A673 (cell line): ENCODE data around the gene PPHLN1. TPM values are rescaled to one million over a fixed set of nuclear protein-coding genes. Genes with fewer than 3 reads are reported as not detected.

Experiments used
- BruUV-seq: library from RNA; stranded (reverse); fragments of 400-500 nt; replicated peaks from 2 replicates; lab custom pipeline; 2021; lab: Mats Ljungman, UMichigan
- CTCF ChIA-PET: fragments of 300-600 bp; sonication (Branson Sonifier 250); formaldehyde crosslinking; loops from one replicate; lab custom pipeline; 2022; ENCODE audit warnings: antibody characterized with exemption; lab: Charles Lee
- POLR2A ChIA-PET: fragments of 300-600 bp; sonication (Branson Sonifier 250); formaldehyde crosslinking; loops from one replicate; lab custom pipeline; 2022; ENCODE audit warnings: antibody characterized with exemption; ENCODE audit not compliant: low non-redundant PET; lab: Charles Lee
- DNase-seq: peaks from one replicate; pipeline ENCODE4 v3.0.0-alpha.2; 2015; ENCODE audit warnings: low spot score
- H3K27ac ChIP-seq: fragments of 200-600 bp; sonication (generic); 2 replicates; pipeline ENCODE4 v1.5.1; 2016; ENCODE audit warnings: mixed run types, low read depth, mild to moderate bottlenecking, mixed read lengths, antibody characterized with exemption, low read length; ENCODE audit not compliant: poor library complexity, severe bottlenecking
- H3K27me3 ChIP-seq: fragments of 200-600 bp; sonication (generic); replicated peaks from 2 replicates; pipeline ENCODE4 v1.6.1; 2017; ENCODE audit warnings: mixed run types, low read depth, mild to moderate bottlenecking, mixed read lengths, antibody characterized with exemption, low read length; ENCODE audit not compliant: insufficient read depth, poor library complexity
- H3K36me3 ChIP-seq: fragments of 200-600 bp; sonication (generic); 2 replicates; pipeline ENCODE4 v1.6.1; 2016; ENCODE audit warnings: mixed run types, mild to moderate bottlenecking, mixed read lengths, antibody characterized with exemption, low read length; ENCODE audit not compliant: insufficient read depth, poor library complexity, severe bottlenecking
- H3K4me1 ChIP-seq: fragments of 200-600 bp; sonication (generic); 2 replicates; pipeline ENCODE4 v1.6.1; 2017; ENCODE audit warnings: mixed run types, mild to moderate bottlenecking, mixed read lengths, antibody characterized with exemption, low read length; ENCODE audit not compliant: insufficient read depth, poor library complexity, severe bottlenecking
- H3K4me3 ChIP-seq: fragments of 200-600 bp; sonication (generic); 2 replicates; pipeline ENCODE4 v1.5.1; 2016; ENCODE audit warnings: low read depth, mixed run types, mild to moderate bottlenecking, mixed read lengths, low read length; ENCODE audit not compliant: poor library complexity, severe bottlenecking
- H3K9me3 ChIP-seq: fragments of 200-600 bp; sonication (generic); 2 replicates; pipeline ENCODE4 v1.6.1; 2016; ENCODE audit warnings: mixed run types, low read depth, mild to moderate bottlenecking, mixed read lengths, antibody characterized with exemption, low read length; ENCODE audit not compliant: poor library complexity, severe bottlenecking
- EZH2 ChIP-seq: fragments of 200-600 bp; sonication (generic); IDR thresholded peaks from 2 replicates; pipeline ENCODE4 v1.6.1; 2017; ENCODE audit warnings: borderline replicate concordance, low read depth, mild to moderate bottlenecking, mixed read lengths, antibody characterized with exemption, low read length; ENCODE audit not compliant: poor library complexity, severe bottlenecking
- intact Hi-C: fragments of 100-400 bp; cut with micrococcal nuclease; formaldehyde crosslinking; loops from one replicate; pipeline ENCODE4 v1.10.0; 2022; ENCODE audit not compliant: unreplicated experiment
- total RNA-seq: library from RNA; stranded (reverse); gene quantifications from 2 replicates; pipeline ENCODE4 v1.2.3, GENCODE V29; 2021
- TF ChIP-seq, protein P1 (sequence below): fragments of 300-800, 200-600 bp; sonication (generic); conservative IDR thresholded peaks from 2 replicates; pipeline ENCODE4 v1.5.1; 2017; ENCODE audit warnings: low read depth, mild to moderate bottlenecking, antibody characterized with exemption, low read length, moderate library complexity, mixed read lengths

PPHLN1 gene
- total RNA-seq, 1 experiment from 2014 or later = 90.1 TPM

GRCh38 chr12:42282294-42282693 is 43.7 kb upstream of the PPHLN1 start:
- ChIA-PET POLR2A (no interaction called here), CTCF (interaction anchor here (0.6 kb wide), 1 partner anchor 15 kb away, joined by 6 read pairs; no protein-coding TSS in a partner anchor)
- Histone ChIP-seq H3K27me3 (no peaks in the 10 kb centered on the region), H3K4me3 (no peak overlapping the region), H3K36me3 (no peaks in the 10 kb centered on the region), H3K4me1 (peaks cover 22% of the 10 kb centered on the region), H3K27ac (no peak overlapping the region), H3K9me3 (no peaks in the 10 kb centered on the region)
- TF ChIP-seq, protein P1, sequence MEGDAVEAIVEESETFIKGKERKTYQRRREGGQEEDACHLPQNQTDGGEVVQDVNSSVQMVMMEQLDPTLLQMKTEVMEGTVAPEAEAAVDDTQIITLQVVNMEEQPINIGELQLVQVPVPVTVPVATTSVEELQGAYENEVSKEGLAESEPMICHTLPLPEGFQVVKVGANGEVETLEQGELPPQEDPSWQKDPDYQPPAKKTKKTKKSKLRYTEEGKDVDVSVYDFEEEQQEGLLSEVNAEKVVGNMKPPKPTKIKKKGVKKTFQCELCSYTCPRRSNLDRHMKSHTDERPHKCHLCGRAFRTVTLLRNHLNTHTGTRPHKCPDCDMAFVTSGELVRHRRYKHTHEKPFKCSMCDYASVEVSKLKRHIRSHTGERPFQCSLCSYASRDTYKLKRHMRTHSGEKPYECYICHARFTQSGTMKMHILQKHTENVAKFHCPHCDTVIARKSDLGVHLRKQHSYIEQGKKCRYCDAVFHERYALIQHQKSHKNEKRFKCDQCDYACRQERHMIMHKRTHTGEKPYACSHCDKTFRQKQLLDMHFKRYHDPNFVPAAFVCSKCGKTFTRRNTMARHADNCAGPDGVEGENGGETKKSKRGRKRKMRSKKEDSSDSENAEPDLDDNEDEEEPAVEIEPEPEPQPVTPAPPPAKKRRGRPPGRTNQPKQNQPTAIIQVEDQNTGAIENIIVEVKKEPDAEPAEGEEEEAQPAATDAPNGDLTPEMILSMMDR = no peak
- TF ChIP-seq EZH2 = no peak
- BruUV-seq = no TSS peak
- intact Hi-C loops = no loop called here
- DNase-seq = no peak

GRCh38 chr12:42283739-42284138 is 42.2 kb upstream of the PPHLN1 start:
- POLR2A ChIA-PET = no interaction called here
- peaks cover 18% of the 10 kb centered on the region for H3K4me1 ChIP-seq

GRCh38 chr12:42284157-42284556 is 41.8 kb upstream of the PPHLN1 start:
- Histone ChIP-seq H3K4me3 (no peak overlapping the region), H3K27me3 (no peaks in the 10 kb centered on the region), H3K27ac (no peak overlapping the region), H3K9me3 (no peaks in the 10 kb centered on the region), H3K36me3 (no peaks in the 10 kb centered on the region), H3K4me1 (peaks cover 18% of the 10 kb centered on the region)
- no TSS peak for BruUV-seq
- DNase-seq = no peak
- CTCF ChIA-PET = no interaction called here
- intact Hi-C loops = no loop called here
- TF ChIP-seq EZH2 = no peak
- TF ChIP-seq, protein P1 = no peak
- POLR2A ChIA-PET = no interaction called here

More at GRCh38 chr12:42283739-42284138, 42.2 kb upstream of the PPHLN1 start:
- TF ChIP-seq, protein P1 = no peak
- no peak for TF ChIP-seq EZH2
- no peak overlapping the region for H3K4me3 ChIP-seq
- no peak overlapping the region for H3K27ac ChIP-seq
- no TSS peak for BruUV-seq
- H3K36me3 ChIP-seq = no peaks in the 10 kb centered on the region
- CTCF ChIA-PET = no interaction called here
- no peaks in the 10 kb centered on the region for H3K9me3 ChIP-seq
- H3K27me3 ChIP-seq = no peaks in the 10 kb centered on the region
- intact Hi-C loops = no loop called here
- no peak for DNase-seq
